Uterus (tissue), 4 donors: ENCODE data around the gene MYH13. TPM values are rescaled to one million over a fixed set of nuclear protein-coding genes. Genes with fewer than 3 reads are reported as not detected.

Experiments
- DNase-seq, 2 donors: peaks; one replicate each; pipeline ENCODE4 v3.0.0-alpha.2; 2019 to 2020
- H3K27ac ChIP-seq, 2 donors: fragments of 200-600 bp; sonication (generic); 1 replicate in 1 of 2; 2 replicates in 1 of 2; pipeline ENCODE4 v1.5.1; 2016 to 2018
- H3K27me3 ChIP-seq, 2 donors: fragments of 200-600 bp; sonication (generic); one replicate each; pipeline ENCODE4 v1.5.1; 2018 to 2019; ENCODE audit warnings: control low read depth in 1 of 2
- H3K36me3 ChIP-seq, 2 donors: fragments of 200-600 bp; sonication (generic); one replicate each; pipeline ENCODE4 v1.5.1; 2019; ENCODE audit warnings: control low read depth in 1 of 2
- H3K4me1 ChIP-seq, 2 donors: fragments of 200-600 bp; sonication (generic); one replicate each; pipeline ENCODE4 v1.5.1; 2018 to 2019; ENCODE audit warnings: control low read depth in 1 of 2
- H3K4me3 ChIP-seq, 2 donors: fragments of 200-600 bp; sonication (generic); 1 replicate in 1 of 2; 2 replicates in 1 of 2; pipeline ENCODE4 v1.5.1; 2018 to 2019; ENCODE audit warnings: mild to moderate bottlenecking in 1 of 2
- H3K9me3 ChIP-seq, 2 donors: fragments of 200-600 bp; sonication (generic); one replicate each; pipeline ENCODE4 v1.5.1; 2019; ENCODE audit warnings: control low read depth in 1 of 2
- POLR2A ChIP-seq, 2 donors: fragments of 450-650 bp; IDR thresholded peaks; one replicate each; pipeline ENCODE4 v1.6.1; 2016; ENCODE audit warnings: antibody characterized with exemption in 2 of 2, mild to moderate bottlenecking in 1 of 2, moderate library complexity in 1 of 2
- intact Hi-C: fragments of 100-400 bp; cut with DNase I; formaldehyde crosslinking; loops from one replicate; pipeline ENCODE4 v1.15.1; 2023; ENCODE audit warnings: low total_unique reads
- total RNA-seq, 4 donors: library from RNA; depleted of rRNA in 3 of 4; stranded (reverse); fragments of >200 nt in 3 of 4; gene quantifications; one replicate each; pipeline versions ENCODE4 v1.1.0 to v1.2.4, GENCODE V29; 2014 to 2023
- TF ChIP-seq, protein P1 (sequence below), 4 experiments: fragments of 200-600 bp in 2 of 4; fragments of 450-650 bp in 2 of 4; sonication (generic) in 2 of 4; IDR thresholded peaks; one replicate each; pipeline ENCODE4 v1.5.1; 2016 to 2019; ENCODE audit warnings: antibody characterized with exemption in 4 of 4, mild to moderate bottlenecking in 2 of 4, moderate library complexity in 1 of 4
- donor health status: DM: yes; HTN: yes; CAD: no.

Gene MYH13
- total RNA-seq, 4 donors from 2014 or later: not detected

DNA sequence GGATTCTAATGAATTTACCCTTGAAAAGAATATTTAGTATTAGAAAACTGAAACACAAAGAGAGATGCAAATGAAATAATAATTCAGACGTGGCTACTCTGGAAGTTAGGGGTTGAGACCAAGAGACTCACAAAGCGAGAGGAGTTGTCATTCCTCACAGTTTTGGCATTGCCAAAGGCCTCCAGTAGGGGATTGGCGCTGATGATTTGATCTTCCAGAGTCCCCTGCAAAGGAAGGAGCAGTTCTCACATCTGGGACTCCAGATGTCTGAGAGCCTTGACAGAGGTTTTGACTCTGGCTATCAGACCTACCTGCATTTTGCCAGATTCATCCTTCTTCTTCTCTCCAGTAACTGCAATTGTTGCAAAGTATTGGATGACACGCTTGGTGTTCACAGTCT, 42.4 kb upstream of the MYH13 start:
- no peak for DNase-seq
- intact Hi-C loops: no loop called here
- H3K27ac ChIP-seq: no peak overlapping the region
- no peaks in the 10 kb centered on the region for H3K27me3 ChIP-seq
- H3K4me1 ChIP-seq: no peaks in the 10 kb centered on the region
- no peaks in the 10 kb centered on the region for H3K9me3 ChIP-seq
- no peak for TF ChIP-seq POLR2A (IDR thresholded peaks at IDR 0.05)
- TF ChIP-seq, protein P1, sequence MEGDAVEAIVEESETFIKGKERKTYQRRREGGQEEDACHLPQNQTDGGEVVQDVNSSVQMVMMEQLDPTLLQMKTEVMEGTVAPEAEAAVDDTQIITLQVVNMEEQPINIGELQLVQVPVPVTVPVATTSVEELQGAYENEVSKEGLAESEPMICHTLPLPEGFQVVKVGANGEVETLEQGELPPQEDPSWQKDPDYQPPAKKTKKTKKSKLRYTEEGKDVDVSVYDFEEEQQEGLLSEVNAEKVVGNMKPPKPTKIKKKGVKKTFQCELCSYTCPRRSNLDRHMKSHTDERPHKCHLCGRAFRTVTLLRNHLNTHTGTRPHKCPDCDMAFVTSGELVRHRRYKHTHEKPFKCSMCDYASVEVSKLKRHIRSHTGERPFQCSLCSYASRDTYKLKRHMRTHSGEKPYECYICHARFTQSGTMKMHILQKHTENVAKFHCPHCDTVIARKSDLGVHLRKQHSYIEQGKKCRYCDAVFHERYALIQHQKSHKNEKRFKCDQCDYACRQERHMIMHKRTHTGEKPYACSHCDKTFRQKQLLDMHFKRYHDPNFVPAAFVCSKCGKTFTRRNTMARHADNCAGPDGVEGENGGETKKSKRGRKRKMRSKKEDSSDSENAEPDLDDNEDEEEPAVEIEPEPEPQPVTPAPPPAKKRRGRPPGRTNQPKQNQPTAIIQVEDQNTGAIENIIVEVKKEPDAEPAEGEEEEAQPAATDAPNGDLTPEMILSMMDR (IDR thresholded peaks at IDR 0.05): no peak
- no peaks in the 10 kb centered on the region for H3K36me3 ChIP-seq
- H3K4me3 ChIP-seq: no peak overlapping the region

DNA sequence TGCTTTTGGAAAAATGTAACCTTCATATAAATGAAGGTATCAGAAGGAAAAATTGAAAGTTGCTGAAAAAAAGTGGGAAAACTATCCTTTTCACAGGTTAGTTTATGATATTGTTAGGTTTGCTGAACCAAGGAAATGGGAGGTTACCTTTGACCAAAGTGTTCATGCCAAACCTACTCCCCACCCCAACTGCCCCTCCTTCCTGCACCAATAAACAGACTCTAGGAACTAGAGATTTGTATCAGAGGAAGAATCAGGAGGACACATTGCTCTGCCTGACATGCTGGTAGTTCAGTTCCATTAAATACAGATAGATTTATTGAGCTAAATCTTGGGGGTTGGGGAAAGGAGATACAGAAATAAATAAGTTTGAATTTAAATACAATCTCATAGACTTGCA, 30.8 kb upstream of the MYH13 start:
- H3K36me3 ChIP-seq: no peaks in the 10 kb centered on the region
- intact Hi-C loops: no loop called here
- no peaks in the 10 kb centered on the region for H3K27me3 ChIP-seq
- H3K4me3 ChIP-seq: no peak overlapping the region
- H3K9me3 ChIP-seq: no peaks in the 10 kb centered on the region
- TF ChIP-seq POLR2A (IDR thresholded peaks at IDR 0.05): no peak
- no peak for DNase-seq
- no peaks in the 10 kb centered on the region for H3K4me1 ChIP-seq
- H3K27ac ChIP-seq: no peak overlapping the region

DNA sequence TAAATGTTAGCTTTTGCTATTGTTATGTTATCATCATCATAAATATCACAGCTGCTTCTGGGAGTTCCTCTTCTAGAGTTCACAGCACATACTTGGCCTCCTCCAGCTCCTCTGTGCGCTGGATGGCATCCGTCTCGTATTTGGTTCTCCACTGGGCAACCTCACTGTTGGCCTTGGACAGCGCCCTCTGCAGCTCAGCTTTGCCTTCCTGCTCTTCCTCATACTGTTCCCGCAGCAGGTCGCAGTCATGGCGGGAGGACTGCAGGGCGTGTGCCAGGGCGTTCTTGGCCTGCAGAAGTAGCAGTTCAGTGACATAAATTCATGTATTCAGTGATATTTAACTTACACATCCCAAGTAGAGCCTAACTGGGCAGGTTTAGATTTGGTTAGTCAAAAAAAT, 25.5 kb upstream of the MYH13 start:
- Histone ChIP-seq H3K36me3 (no peaks in the 10 kb centered on the region), H3K4me3 (no peak overlapping the region), H3K27ac (no peak overlapping the region), H3K4me1 (no peaks in the 10 kb centered on the region), H3K9me3 (no peaks in the 10 kb centered on the region), H3K27me3 (no peaks in the 10 kb centered on the region)
- TF ChIP-seq, protein P1 (IDR thresholded peaks at IDR 0.05): no peak
- no peak for TF ChIP-seq POLR2A (IDR thresholded peaks at IDR 0.05)
- DNase-seq: no peak
- intact Hi-C loops: no loop called here

DNA sequence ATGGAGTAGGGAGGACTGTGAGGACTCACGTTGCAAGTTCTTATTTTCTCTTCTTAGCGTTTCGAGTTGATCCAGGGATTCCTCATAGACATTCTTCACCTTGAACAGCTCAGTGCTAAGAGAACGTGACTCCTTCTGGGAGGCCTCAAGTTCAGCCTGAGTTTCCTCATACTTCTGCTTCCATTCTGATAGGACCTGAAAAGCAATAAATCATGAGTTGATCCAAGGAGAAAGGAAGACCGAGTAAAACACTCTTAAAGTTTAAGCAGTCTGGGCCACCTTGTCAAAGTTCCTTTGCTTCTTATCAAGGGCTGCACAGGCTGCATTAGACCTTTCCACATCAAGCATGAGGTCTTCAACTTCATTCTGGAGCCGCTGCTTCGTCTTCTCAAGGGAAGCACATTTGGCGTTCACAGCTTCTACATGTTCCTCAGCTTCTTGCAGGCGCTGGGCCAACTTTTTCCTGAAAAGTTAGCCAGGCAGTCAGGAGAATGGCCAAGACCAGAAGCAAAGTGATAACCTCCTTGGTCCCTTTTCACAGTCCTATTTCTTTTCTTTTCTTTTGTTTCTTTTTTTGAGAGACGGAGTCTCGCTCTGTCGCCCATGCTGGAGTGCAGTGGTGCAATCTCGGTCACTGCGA, 23.8 kb upstream of the MYH13 start:
- H3K9me3 ChIP-seq: no peaks in the 10 kb centered on the region
- no peak overlapping the region for H3K27ac ChIP-seq
- no peak overlapping the region for H3K4me3 ChIP-seq
- intact Hi-C loops: no loop called here
- no peaks in the 10 kb centered on the region for H3K27me3 ChIP-seq
- TF ChIP-seq, protein P1 (IDR thresholded peaks at IDR 0.05): no peak
- no peak for TF ChIP-seq POLR2A (IDR thresholded peaks at IDR 0.05)
- DNase-seq: no peak
- H3K4me1 ChIP-seq: no peaks in the 10 kb centered on the region
- no peaks in the 10 kb centered on the region for H3K36me3 ChIP-seq

DNA sequence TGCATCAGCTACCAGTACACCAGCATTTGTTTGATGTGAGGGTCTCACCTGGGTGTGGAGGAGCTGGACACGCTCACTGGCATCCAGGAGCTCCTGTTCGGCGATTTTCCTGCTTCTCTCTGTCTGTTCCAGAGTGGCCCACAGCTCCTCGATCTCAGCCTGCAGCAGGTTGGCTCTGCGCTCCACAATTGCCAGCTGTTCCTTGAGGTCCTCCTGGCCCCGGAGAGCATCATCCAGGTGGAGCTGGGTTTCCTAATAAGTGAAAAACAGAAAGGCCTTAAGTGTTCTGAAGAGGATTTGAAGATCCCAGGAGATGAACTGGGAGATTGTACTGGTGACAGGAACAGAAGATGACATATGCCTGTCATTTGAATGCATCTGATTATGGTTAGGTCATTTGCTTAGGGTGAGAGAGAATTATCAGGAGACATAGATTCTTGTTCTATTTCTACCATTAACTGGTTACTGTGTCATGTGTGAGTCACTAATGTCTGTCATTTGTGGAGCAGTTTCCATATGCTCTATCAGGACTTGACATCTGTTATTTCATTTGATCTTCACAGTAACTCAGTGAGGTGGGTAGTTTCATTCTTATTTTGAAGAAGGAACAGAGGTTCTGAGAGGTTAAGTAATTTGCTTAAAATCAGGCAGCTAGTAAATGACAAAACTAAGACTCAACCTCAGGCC, 21.5 kb upstream of the MYH13 start:
- intact Hi-C loops: no loop called here
- TF ChIP-seq, protein P1 (IDR thresholded peaks at IDR 0.05): no peak
- TF ChIP-seq POLR2A (IDR thresholded peaks at IDR 0.05): no peak
- H3K4me3 ChIP-seq: no peak overlapping the region

More for the DNA sequence above, 21.5 kb upstream of the MYH13 start:
- Histone ChIP-seq H3K36me3 (no peaks in the 10 kb centered on the region), H3K27me3 (no peaks in the 10 kb centered on the region), H3K4me1 (no peaks in the 10 kb centered on the region), H3K9me3 (no peaks in the 10 kb centered on the region), H3K27ac (no peak overlapping the region)
- DNase-seq: no peak
